Raji (cell line): ENCODE data around the gene SEMA5A.

Experiments
- POLR2A ChIP-seq: IDR thresholded peaks from 2 replicates; pipeline ENCODE4 v1.6.1; 2011; ENCODE audit warnings: low read depth, low read length, control low read depth; ENCODE audit not compliant: insufficient read depth

The SEMA5A gene

DNA sequence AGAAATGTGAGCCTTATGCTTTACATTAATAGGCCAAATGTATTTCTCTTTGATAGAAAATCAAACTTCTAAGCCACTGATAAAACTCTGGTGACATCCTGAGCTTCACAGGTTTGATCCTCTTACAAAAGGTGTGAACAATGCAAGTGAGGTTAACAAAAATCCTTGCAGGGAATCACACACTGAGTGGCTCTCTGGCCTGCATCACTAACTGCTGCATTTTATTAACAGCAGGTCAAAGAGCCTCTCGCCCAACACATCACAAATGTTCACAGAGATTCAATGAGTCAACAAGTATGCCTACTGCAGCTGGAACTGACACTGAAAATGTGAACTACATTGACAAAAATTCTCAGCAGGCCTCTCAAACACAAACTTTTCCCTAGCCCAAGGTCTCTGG is 122.3 kb downstream of the SEMA5A start:
- TF ChIP-seq POLR2A: no peak

DNA sequence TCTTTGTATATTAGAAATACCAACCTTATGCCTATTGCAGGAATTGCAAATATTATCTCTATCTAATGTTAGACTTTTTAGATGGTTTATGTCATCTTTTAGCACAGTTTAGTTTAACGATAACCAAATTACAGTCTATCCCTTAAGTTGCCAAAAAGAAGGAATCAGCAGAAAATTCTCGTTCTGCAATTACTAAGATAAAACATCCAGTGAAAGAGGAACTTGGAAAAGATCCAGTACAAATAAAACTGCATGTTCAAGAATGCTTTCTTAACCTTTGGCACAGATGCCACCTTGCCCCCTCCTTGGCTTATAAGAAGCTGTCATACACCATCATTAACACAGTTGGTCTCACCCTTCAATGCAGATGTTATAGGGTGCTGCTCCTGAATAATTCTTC is 124.0 kb downstream of the SEMA5A start:
- no peak for TF ChIP-seq POLR2A

DNA sequence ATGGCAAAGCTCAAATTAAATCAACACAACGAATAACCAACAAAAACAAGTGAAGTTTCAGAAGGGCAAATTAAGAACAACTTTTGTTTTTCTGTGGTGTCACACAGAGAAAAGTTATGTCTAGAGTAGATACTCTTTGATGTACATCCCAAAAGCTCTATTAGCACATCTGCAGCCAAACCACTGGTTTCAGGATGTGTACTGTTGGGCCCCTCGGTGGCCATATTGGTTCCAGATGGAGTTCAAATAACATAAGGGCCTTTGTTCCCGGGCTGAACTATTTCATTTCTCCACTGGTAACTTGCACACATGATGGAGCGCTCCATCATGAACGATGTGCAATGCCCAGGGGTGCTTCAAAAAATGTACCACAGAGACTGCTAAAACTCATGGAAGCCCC is 126.1 kb downstream of the SEMA5A start:
- TF ChIP-seq POLR2A: no peak

DNA sequence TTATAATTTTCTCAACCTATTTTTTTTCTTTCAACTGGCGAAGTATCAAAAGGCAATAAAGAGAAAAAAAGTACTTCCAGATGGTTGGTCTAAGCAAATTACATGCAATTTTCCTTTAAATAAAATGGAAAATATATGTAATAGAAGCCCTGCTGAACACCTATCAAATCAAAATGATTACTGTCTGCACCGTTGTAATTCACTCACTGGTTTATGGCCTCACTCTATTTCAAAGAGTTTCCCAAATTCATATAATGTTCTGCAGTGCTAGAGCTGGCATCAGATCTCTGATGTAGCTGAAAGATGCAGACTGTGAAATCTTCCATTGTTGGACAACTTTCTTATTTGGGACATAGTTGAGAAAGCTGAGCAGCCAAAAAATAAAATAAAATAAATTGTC is 130.3 kb downstream of the SEMA5A start:
- TF ChIP-seq POLR2A: no peak

DNA sequence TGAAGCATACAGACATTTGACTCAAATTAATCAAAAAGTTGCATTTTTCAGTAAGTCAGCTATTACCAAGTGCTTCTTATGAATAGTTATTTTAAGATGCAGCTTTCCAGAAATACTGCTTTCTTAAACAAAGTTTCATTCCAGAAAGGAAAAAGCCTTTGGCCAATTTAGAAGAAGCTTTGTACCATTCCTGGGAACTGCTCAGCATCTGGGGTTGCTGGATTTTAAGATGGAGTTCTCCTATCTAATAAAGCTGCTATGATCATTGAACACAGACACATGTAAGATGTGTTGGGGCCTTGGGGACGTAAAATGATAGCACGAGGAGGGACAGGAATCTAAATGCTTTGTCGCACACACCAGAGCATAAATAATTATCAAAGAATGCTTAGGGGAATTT is 130.8 kb downstream of the SEMA5A start:
- TF ChIP-seq POLR2A: no peak

DNA sequence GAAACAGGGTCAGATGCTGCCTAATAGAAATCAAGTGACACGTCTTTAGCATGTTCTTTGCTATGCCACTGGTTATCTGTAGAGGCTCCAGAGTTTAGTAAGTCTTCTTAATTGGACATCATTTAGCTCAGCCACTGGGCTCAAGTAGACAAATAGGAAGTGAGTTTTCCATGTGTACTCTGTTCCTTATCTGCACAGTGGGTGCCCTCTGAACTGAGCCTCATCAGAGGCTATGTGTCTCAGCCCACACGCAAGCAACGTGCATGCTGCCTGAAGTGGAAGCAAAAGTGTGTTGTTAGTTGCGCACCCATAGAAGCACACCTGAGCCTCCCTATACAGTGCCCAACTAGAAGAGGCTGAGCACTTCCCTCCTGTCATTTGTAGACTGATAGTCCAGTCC is 134.7 kb downstream of the SEMA5A start:
- TF ChIP-seq POLR2A: no peak

DNA sequence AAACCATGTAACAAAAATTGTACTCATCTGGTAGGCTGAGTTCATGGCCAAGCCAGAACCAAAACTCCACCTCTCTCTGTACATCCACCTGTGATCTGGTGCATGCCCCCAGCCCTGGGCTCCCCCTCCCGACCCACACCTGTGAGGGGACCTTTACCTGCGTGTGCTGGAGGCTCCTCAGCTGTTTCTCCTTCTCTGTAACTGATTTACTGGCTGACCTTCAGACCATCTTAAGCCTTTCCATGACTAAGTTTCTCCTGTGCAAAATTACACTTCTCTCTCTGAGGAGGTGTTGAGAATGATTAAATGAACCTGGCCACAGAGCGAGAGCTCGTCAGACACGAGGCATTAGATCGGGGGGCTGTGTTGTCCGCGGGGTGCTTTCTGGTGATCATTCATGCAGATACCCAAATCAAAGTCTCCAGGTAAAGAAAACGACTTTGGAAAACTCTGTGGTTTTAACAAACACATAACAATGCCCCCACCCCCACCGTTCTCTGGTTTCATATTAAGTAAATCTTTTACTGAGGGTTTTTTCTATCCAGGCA is 136.4 kb downstream of the SEMA5A start:
- no peak for TF ChIP-seq POLR2A

DNA sequence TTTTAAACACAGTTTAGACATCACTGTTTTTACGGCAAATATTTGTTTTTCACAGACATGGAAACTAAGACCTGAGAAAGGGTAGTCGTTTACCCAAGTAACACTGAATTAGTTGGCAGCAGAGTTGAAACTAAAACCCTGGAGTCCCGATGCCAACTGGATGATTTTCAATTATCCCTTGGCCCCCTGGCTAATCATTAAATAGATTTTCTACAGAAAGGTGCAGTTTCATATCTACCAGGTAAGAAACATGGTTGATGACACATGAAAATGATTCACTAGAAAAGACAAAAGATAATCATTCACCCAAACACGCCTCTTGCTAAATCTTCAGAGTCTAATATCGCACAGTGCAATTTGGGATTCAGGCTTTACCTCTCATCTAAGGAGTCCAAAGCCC is 136.9 kb downstream of the SEMA5A start:
- TF ChIP-seq POLR2A: no peak

DNA sequence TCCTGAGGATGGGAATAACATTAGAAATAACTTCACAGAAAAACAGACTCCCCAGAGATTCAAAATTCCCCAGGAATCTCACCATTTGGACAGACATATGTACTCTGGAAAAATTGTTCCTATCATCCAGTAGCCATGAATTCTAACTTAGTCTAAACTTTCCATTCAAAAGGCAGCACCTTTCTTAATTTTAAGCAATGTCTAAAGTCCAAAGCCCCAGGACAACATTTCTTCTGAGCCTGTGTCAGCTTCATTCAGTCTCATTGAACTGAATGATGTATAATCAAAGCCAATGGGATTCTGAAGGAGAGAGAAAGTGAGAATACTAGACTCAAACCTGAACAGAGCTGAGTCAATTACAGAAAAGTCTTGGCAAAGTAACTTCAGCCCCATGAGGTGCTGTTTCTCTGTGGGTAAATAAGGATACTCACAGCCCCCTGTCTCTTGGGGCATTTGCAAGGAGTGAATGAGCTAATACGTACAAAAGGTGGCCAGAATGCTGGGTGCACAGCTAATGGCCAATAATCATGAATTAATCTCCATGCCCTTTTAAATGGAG is 140.6 kb downstream of the SEMA5A start:
- TF ChIP-seq POLR2A: no peak

DNA sequence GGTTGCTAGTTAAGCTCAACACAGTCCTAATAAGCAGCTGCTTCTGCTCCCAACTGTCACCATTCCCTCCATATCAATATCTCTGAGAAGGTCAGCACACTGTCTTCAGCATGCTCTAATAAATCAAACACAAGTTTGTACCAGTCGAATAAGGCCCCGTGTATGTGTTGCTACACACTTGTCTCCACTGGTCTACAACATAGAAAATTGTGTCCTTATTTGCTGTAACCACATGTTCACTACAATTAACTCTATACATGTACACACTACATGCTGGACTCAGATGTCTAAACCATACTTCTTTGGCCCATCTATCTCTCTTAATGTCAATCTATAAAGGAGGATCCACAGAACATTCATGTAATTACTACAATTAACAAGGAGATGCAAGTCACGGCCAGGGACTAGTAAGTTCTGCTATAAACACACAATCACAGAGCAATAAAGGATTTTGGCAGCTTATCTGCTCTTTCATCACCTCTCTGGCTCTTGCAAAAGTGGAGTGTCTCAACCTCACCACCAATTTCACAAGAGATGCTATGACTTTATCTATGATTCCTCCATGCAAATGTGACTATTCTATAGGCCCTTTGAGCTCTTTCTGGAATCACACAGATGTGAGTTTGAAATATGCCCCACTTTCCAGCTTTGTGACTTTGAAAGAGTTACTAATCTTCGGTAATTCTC is 143.9 kb downstream of the SEMA5A start:
- no peak for TF ChIP-seq POLR2A

DNA sequence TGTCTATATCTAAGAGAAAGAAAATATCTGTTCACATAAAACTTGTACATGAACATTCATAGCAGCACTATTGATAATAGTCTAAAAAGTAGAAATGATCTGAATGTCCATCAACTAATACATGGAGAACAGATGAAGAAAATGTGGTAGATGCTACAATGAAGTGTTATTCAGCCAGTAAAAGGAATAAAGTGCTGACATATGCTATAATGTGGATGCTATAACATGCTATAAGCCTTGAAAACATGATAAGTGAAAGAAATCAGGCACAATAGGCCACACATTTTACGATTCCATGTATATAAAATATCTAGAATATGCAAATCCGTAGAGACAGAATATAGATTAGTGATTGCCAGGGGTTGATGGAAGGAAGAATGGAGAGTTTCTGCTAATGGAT is 146.8 kb downstream of the SEMA5A start:
- no peak for TF ChIP-seq POLR2A

DNA sequence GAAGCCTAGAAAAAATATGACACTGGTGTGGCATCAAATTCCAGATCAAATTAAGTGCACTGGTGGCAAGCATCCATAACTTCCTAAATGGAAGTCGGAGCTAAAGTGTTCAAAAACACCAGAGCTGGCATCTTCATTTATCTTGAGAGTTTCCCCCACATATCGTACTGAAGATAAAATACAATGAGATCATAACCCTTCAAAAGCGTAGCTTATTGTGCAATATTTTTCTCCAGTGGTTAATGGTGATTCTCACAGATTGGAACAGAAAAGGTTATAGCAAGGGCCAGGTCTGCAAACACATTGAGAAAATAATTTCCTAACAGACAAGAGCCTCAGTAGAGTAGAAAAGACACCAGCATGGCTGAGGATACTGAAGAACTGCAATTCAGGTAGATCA is 147.6 kb downstream of the SEMA5A start:
- TF ChIP-seq POLR2A: no peak

DNA sequence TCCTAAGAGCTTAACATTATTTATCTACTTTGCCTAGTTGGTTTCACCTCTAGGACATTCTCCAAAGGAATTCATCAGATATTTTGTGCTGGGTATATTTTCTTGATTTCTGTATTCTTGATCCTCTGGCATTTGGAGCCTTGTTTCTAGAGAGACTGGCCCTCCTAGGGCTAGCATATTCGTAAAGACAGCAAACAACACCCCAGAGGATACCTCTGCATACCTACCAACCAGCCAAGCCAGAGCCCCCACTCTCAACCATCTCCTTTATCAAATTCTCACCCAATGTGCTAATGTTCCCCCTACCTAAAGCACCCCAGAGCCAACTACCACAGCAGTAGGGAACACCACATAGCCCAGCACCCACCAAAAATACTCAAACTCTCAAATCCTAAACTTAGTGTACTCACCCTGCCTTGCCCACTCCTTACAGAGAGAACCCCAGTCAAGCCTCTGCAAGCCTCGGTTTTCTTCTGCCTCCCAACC is 149.5 kb downstream of the SEMA5A start:
- TF ChIP-seq POLR2A: no peak

DNA sequence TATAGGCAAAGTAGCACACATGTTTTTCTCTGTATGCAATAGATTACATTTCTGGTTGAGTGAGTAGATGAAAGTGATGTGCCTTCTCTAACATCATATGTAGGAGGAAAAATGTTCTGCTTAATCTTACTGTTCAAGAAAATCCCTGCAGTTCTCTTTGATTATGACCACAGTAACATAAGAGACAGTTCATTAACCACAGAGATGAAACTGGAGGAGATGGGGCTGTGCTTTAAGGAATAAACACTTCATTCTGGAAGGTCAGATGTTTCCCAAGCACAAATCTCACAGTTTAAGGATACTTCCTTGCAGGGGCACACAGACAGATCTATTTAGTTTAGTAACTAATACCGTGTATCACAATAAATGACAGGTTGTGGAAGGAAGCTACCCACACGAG is 150.2 kb downstream of the SEMA5A start:
- TF ChIP-seq POLR2A: no peak

DNA sequence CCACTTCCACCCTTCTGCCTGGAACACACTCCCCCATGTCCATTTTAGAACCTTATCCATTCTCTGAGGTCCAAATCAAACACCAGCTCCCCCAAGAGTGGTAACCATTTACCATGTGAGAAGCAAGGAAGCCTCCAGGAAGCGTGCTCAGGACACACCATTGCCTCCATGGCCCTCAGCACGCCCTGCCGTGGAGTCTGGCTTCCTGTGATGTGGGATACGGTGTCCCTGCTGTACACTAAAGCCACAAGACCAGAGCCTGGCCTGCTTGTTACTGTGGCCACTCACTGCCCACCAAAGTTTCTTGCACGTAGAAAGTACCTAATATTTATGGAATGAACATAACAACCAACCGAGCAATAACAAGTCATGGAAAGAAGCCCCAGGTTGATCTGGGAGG is 151.7 kb downstream of the SEMA5A start:
- no peak for TF ChIP-seq POLR2A

DNA sequence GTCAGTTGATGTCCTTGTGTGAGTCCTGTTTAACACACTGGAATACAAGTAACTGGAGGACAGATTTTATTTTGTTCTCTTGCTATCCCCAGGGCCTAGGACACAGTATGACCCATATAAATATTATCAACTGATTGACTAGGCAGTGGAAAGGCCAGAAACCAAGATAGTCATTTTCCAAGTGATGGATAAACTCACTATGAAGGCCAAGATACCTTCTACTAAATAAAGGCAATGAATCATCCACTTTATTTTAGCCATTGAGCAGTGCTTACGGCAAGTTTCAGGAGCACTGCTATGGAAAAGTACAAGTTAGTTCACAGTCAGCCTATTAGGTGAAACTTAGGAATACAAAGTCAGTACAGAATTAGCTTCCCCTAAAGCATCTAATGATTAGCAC is 153.2 kb downstream of the SEMA5A start:
- TF ChIP-seq POLR2A: no peak

DNA sequence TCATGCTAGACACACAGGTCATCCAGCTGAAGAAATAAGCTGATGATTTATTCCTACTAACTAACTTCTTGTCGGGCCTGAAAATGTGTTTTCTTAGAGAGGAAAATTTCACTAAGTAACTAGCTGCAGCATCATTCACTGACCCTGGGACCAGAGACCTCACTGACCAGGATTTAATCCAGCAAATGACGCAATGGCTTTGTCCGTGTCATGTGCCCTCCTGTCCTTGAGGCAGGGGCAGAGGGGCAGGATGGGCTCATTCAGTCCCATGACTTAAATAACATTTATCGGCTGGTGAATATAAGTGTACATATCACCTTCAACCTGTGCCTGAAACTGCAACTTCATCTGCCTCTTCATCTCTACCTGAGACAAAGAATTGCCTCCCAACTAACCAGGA is 154.8 kb downstream of the SEMA5A start:
- TF ChIP-seq POLR2A: no peak
